ENCODE data around the gene SKAP1.

DNA sequence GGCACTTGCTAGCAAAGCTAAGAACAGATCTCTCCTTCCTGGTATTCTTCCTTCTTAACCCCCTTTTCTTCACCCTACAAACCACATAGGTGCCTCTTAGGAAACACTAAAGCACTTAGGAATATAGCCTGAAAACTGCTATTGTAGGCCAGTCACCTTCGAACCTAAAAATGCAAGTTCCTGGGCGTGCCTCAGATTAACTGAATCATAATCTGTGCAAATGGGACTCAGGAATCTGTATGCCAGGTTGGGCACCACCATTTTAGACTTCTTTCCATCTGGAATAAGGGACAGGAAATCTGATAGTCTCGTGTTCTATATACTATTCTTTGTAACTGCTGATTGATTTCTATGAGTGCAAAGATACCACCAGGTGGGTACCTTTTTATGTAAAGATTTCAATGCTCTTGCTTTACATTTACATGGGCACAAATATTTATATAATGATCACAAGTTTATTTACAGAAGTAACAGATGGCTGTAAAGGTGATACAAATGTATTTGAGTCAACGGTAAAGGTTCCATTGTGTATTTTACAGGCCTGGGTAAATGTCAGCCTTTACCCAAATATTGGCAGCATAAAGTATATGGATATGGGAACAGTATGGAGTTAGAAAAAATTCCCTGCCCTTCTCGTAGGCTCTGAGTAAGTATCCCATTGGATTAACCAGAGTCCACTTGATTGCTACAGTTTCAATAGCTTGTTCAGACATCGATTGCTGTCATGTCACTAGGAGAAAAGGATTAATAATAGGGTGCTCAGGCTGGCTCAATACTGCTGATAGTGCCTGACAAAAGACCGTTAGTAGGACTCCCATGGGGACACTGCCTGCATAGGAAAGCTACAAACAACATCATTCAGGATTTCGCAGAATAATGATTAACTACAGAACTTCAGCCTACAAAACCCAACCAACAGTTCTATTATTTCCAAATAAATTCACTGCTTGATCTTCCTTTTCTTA is 197.7 kb downstream of the SKAP1 start:
- TF ChIP-seq, protein P1, sequence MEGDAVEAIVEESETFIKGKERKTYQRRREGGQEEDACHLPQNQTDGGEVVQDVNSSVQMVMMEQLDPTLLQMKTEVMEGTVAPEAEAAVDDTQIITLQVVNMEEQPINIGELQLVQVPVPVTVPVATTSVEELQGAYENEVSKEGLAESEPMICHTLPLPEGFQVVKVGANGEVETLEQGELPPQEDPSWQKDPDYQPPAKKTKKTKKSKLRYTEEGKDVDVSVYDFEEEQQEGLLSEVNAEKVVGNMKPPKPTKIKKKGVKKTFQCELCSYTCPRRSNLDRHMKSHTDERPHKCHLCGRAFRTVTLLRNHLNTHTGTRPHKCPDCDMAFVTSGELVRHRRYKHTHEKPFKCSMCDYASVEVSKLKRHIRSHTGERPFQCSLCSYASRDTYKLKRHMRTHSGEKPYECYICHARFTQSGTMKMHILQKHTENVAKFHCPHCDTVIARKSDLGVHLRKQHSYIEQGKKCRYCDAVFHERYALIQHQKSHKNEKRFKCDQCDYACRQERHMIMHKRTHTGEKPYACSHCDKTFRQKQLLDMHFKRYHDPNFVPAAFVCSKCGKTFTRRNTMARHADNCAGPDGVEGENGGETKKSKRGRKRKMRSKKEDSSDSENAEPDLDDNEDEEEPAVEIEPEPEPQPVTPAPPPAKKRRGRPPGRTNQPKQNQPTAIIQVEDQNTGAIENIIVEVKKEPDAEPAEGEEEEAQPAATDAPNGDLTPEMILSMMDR (IDR thresholded peaks at IDR 0.05), result no peak
- TF ChIP-seq GABPA (IDR thresholded peaks at IDR 0.05; ENCODE audit: low read depth) (no peak), POLR2AphosphoS5 (IDR thresholded peaks at IDR 0.05; ENCODE audit: low read depth, low read length) (no peak), ELF1 (IDR thresholded peaks at IDR 0.05) (no peak), RXRA (IDR thresholded peaks at IDR 0.05; ENCODE audit: borderline replicate concordance, low read depth) (no peak), NRF1 (IDR thresholded peaks at IDR 0.05; ENCODE audit: low read depth, low read length) (no peak), EZH2phosphoT487 (IDR thresholded peaks at IDR 0.05; ENCODE audit: borderline replicate concordance, low read depth) (no peak), RAD21 (IDR thresholded peaks at IDR 0.05; ENCODE audit: low read length) (no peak), RFX5 (IDR thresholded peaks at IDR 0.05; ENCODE audit: low read length) (no peak), JUND (IDR thresholded peaks at IDR 0.05) (no peak), SMC3 (IDR thresholded peaks at IDR 0.05; ENCODE audit: low read depth, low read length) (no peak)
- TF ChIP-seq, protein P2, sequence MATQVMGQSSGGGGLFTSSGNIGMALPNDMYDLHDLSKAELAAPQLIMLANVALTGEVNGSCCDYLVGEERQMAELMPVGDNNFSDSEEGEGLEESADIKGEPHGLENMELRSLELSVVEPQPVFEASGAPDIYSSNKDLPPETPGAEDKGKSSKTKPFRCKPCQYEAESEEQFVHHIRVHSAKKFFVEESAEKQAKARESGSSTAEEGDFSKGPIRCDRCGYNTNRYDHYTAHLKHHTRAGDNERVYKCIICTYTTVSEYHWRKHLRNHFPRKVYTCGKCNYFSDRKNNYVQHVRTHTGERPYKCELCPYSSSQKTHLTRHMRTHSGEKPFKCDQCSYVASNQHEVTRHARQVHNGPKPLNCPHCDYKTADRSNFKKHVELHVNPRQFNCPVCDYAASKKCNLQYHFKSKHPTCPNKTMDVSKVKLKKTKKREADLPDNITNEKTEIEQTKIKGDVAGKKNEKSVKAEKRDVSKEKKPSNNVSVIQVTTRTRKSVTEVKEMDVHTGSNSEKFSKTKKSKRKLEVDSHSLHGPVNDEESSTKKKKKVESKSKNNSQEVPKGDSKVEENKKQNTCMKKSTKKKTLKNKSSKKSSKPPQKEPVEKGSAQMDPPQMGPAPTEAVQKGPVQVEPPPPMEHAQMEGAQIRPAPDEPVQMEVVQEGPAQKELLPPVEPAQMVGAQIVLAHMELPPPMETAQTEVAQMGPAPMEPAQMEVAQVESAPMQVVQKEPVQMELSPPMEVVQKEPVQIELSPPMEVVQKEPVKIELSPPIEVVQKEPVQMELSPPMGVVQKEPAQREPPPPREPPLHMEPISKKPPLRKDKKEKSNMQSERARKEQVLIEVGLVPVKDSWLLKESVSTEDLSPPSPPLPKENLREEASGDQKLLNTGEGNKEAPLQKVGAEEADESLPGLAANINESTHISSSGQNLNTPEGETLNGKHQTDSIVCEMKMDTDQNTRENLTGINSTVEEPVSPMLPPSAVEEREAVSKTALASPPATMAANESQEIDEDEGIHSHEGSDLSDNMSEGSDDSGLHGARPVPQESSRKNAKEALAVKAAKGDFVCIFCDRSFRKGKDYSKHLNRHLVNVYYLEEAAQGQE (IDR thresholded peaks at IDR 0.05; ENCODE audit: low read depth, low read length), result no peak
- TF ChIP-seq, protein P3, sequence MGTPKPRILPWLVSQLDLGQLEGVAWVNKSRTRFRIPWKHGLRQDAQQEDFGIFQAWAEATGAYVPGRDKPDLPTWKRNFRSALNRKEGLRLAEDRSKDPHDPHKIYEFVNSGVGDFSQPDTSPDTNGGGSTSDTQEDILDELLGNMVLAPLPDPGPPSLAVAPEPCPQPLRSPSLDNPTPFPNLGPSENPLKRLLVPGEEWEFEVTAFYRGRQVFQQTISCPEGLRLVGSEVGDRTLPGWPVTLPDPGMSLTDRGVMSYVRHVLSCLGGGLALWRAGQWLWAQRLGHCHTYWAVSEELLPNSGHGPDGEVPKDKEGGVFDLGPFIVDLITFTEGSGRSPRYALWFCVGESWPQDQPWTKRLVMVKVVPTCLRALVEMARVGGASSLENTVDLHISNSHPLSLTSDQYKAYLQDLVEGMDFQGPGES (IDR thresholded peaks at IDR 0.05; ENCODE audit: low read depth, low read length), result no peak

All from SK-N-SH (cell line).